Measurements from ENCODE around the gene LIN7B.

Gene LIN7B

GRCh38 chr19:49085020-49085867 lies 28.9 kb upstream of the LIN7B start, which contains the start of gene SNRNP70:
TSS of gene SNRNP70 (plus strand) at chr19:49085451. CDS start at chr19:49086415, 964 bp downstream.
- TF ChIP-seq ZNF274 (IDR thresholded peaks at IDR 0.05; ENCODE audit: low read depth, low read length), result no peak
- H3K4me3 ChIP-seq (ENCODE audit: low read length), result peak within 1 kb of the TSS; percentile 93

GRCh38 chr19:49085868-49086232 lies 28.3 kb upstream of the LIN7B start:
- no peak for TF ChIP-seq ZNF274 (IDR thresholded peaks at IDR 0.05; ENCODE audit: low read depth, low read length)
- peak overlapping the region; percentile 93 for H3K4me3 ChIP-seq (ENCODE audit: low read length)

- no peak for TF ChIP-seq ZNF274 (IDR thresholded peaks at IDR 0.05; ENCODE audit: low read depth, low read length)
- H3K4me3 ChIP-seq (ENCODE audit: low read length), result peak overlapping the region; percentile 93
Observed at GRCh38 chr19:49086296-49086695, 27.9 kb upstream of the LIN7B start.

GRCh38 chr19:49091391-49092038 lies 22.7 kb upstream of the LIN7B start:
- H3K4me3 ChIP-seq (ENCODE audit: low read length), result no peak overlapping the region
- no peak for TF ChIP-seq ZNF274 (IDR thresholded peaks at IDR 0.05; ENCODE audit: low read depth, low read length)

GRCh38 chr19:49092686-49093085 lies 21.5 kb upstream of the LIN7B start:
- H3K4me3 ChIP-seq (ENCODE audit: low read length), result no peak overlapping the region
- TF ChIP-seq ZNF274 (IDR thresholded peaks at IDR 0.05; ENCODE audit: low read depth, low read length), result no peak

- no peak overlapping the region for H3K4me3 ChIP-seq (ENCODE audit: low read length)
- TF ChIP-seq ZNF274 (IDR thresholded peaks at IDR 0.05; ENCODE audit: low read depth, low read length), result no peak
Observed at GRCh38 chr19:49094505-49095482, 19.4 kb upstream of the LIN7B start.

GRCh38 chr19:49097453-49098288 lies 16.5 kb upstream of the LIN7B start:
- no peak overlapping the region for H3K4me3 ChIP-seq (ENCODE audit: low read length)
- TF ChIP-seq ZNF274 (IDR thresholded peaks at IDR 0.05; ENCODE audit: low read depth, low read length), result no peak

GRCh38 chr19:49098795-49099194 lies 15.4 kb upstream of the LIN7B start:
- H3K4me3 ChIP-seq (ENCODE audit: low read length), result no peak overlapping the region
- TF ChIP-seq ZNF274 (IDR thresholded peaks at IDR 0.05; ENCODE audit: low read depth, low read length), result no peak

- no peak for TF ChIP-seq ZNF274 (IDR thresholded peaks at IDR 0.05; ENCODE audit: low read depth, low read length)
- H3K4me3 ChIP-seq (ENCODE audit: low read length), result no peak overlapping the region
Observed at GRCh38 chr19:49101160-49101559, 13.0 kb upstream of the LIN7B start.

GRCh38 chr19:49102303-49102702 lies 11.9 kb upstream of the LIN7B start:
- no peak for TF ChIP-seq ZNF274 (IDR thresholded peaks at IDR 0.05; ENCODE audit: low read depth, low read length)
- no peak overlapping the region for H3K4me3 ChIP-seq (ENCODE audit: low read length)

- no peak for TF ChIP-seq ZNF274 (IDR thresholded peaks at IDR 0.05; ENCODE audit: low read depth, low read length)
- H3K4me3 ChIP-seq (ENCODE audit: low read length), result no peak overlapping the region
Observed at GRCh38 chr19:49103331-49104085, 10.7 kb upstream of the LIN7B start.

- no peak overlapping the region for H3K4me3 ChIP-seq (ENCODE audit: low read length)
- no peak for TF ChIP-seq ZNF274 (IDR thresholded peaks at IDR 0.05; ENCODE audit: low read depth, low read length)
Observed at GRCh38 chr19:49104229-49104864, 9.8 kb upstream of the LIN7B start.
